ENCODE data around the gene ALKBH3.

Gene ALKBH3

GRCh38 chr11:43942662-43943371 is 62.2 kb downstream of the ALKBH3 start:
- DNase-seq = peak in 1 of 3 donors; percentile 46

- no peak for DNase-seq
Measured at GRCh38 chr11:43943372-43943930, 62.8 kb downstream of the ALKBH3 start.

GRCh38 chr11:43943931-43944751 is 63.5 kb downstream of the ALKBH3 start:
- peak in 1 of 3 donors; percentile 31 for DNase-seq

- DNase-seq = peak; percentile 69 to 90 (median 80)
Measured at GRCh38 chr11:43944761-43945311, 64.2 kb downstream of the ALKBH3 start.

- DNase-seq = peak in 1 of 3 donors; percentile 21
Measured at GRCh38 chr11:43947003-43947500, 66.4 kb downstream of the ALKBH3 start.

DNA sequence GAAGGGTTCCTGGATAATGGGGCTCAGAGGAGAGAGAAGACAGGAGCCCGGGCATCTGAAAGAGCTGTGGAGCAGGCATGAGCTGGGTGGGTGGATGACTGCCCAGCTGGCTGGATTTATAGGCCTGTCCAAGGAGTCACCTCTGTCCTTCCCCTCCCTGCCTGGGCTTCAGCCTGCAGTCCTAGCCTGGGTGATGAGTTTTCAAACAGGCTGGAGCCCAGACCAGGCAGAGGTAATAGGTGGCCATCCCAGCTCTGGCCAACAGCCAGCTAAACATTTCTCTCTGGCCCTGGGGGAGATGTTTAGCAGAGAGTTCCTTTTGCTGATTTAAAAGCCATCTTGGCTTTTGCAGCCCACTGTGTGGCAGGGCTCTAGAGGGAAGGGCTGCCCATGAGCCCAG is 67.2 kb downstream of the ALKBH3 start:
- DNase-seq = no peak

DNA sequence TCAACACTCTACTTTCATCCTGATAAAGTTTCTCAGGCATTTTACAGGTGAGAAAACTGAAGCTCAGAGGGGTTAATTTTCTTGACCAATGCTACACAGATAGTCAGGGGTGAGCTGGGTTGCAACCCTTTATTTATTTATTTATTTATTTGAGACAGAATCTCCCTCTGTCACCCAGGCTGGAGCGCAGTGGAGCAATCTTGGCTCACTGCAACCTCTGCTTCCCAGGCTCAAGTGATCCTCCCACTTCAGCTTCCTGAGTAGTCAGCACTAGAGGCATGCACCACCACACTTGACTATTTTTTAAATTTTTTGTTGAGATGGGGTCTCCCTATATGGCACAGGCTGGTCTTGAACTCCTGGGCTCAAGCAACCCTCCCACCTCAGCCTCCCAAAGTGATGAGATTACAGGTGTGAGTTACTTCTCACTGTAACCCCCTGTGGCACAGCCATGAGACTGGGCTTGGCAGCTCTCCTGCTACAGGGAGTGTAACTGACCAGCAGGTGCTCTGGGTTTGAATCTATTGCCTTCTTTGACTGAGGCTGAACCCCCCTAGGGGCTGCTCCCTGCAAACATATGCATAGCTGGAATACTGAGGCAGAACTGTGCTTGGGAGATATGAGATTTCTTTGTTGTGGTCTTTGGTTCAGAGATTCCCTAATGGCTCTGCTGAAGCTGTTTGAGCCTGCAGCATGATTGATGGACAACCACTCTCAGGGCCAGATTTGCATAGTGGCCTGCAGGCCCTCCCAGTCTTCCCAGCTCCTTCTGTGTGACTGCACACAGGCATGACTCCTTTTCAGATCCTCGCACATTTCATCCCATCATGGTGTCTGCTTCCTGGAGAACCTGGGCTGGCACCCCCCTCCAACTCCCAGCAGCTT is 68.0 kb downstream of the ALKBH3 start:
- no peak for DNase-seq

GRCh38 chr11:43950311-43950855 is 69.8 kb downstream of the ALKBH3 start:
- no peak for DNase-seq

- no peak for DNase-seq
Measured at GRCh38 chr11:43951231-43951630, 70.6 kb downstream of the ALKBH3 start.

- DNase-seq = no peak
Measured at GRCh38 chr11:43952020-43952400, 71.4 kb downstream of the ALKBH3 start.

DNA sequence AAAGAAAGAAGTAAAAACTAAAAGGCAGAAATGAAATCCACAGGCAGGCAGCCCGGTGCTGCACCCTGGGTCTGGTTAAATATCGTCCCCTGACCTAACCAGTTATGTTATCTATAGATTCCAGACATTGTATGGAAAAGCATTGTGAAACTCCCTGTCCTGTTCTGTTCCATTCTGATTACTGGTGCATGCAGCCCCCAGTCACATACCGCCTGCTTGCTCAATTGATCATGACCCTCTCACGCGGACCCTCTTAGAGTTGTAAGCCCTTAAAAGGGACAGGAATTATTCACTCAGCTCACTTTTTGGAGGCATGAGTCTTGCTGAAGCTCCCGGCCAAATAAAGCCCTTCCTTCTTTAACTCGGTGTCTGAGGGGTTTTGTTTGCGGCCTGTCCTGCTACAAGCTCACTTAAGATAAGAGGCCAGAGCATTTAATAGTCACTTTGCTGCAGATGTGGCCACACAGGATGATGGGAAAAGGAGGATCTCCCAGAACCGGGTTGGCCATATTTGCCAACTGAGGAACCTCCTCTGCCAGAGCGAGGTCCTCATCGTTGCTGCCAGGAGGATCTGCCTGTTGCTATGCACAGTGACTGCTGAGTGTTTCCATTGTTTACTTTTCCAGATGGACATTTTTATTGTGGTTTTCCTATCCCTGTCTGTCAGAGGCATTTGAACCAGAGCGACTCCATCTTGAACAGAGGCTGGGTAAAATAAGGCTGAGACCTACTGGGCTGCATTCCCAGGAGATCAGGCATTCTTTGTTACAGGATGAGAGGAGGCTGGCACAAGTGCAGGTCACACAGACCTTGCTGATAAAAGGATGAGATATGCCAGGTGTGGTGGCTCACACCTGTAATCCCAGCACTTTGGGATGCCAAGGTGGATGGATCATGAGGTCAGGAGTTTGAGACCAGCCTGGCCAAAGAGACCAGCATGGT is 72.0 kb downstream of the ALKBH3 start:
- DNase-seq = no peak

DNA sequence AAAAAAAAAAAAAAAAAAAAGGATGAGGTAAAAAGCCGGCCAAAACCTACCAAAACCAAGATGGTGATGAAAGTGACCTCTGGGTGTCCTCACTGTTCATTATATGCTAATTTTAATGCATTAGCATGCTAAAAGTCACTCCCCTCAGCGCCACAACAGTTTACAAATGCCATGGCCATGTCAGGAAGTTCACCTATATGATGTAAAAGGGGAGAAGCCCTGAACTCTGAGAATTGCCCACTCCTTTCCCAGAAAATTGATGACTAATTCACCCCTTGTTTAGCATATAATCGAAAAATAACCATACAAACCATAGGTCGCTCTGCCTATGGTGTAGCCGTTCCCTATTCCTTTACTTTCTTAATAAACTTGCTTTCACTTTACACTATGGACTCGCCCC is 72.9 kb downstream of the ALKBH3 start:
- no peak for DNase-seq

- no peak for DNase-seq
Measured at GRCh38 chr11:43954241-43954640, 73.6 kb downstream of the ALKBH3 start.

DNA sequence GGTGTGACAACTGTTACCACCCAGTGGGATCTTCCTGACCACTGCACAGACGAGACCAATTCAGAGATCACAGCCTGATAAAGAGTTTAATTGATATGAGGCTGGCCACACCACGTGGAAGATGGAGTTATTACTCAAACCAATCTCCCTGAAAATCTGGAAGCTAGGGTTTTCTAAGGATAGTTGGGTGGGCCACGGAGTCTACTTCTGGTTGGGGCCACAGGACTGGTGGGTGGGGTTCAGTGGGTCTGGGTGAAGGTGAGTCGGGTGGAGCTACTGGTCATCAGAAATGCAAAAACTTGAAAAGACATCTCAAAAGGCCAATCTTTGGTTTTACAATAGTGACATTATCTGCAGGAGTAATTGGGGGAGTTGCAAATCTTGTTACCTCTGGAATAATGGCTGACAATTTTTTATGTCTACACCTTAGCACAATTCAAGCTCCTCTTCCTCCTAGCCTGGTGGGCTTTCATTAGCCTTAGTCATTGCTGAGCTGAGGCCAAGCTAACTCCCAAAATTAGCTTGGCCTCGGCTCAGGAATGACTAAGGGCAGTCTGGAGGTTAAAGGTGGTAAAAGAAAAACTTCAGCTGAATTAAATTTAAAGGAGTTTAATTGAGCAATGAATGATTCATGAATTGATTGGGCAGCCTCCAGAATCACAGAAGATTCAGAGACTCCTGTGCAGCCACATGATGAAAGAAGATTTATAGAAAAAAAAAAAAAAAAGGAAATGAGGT is 74.9 kb downstream of the ALKBH3 start:
- peak in 1 of 3 donors; percentile 20 for DNase-seq

GRCh38 chr11:43957571-43957970 is 76.9 kb downstream of the ALKBH3 start:
- DNase-seq = no peak

GRCh38 chr11:43959321-43959995 is 78.8 kb downstream of the ALKBH3 start:
- no peak for DNase-seq

- no peak for DNase-seq
Measured at GRCh38 chr11:43962383-43963278, 82.0 kb downstream of the ALKBH3 start.

DNA sequence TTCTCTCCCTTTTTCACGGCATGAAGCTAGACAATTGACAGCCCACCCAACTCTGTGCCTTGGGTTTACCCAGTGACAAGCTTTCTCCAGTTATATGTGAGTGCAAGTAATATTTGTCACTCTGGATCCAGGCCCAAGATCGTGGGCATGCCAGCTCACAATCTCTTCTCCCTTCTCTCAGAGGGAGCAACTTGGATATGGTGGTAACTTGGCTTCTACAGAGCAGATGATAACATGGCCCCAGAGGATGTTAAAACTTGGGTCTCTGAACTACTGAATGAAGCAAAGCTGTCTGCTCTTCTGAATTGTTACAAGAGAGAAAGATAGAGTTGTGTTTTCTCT is 82.6 kb downstream of the ALKBH3 start:
- no peak for DNase-seq

DNA sequence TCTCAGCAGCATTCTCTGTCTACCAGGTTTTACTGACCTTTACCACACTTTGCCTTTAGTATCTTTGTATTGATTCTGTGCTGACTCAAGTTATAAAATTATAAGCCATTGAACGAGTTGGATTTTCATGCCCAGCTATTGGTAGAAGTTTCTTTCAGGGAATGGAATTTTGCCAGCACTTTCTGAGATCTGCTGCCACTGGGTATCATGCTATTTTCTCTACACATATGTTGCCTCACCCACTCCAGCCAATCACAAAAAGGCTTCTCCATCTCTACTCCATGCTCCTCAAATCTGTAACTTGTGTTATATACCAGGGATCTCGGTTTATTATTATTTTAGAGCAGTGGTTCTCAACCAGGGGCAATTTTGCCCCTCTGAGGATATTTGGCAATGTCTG is 87.0 kb downstream of the ALKBH3 start:
- DNase-seq = no peak

Data from suppressor macrophage treated with lipopolysaccharide for 1 hour (primary cell).